ENCODE measurements around the gene GNPDA1. TPM values are rescaled to one million over a fixed set of nuclear protein-coding genes. Genes with fewer than 3 reads are reported as not detected.
A peak's percentile ranks its signal among the peaks of the same experiment; 100 is the strongest.

Gene GNPDA1
- total and polyA plus RNA-seq, 9 of the 15 experiments (the other 6 are each of a cell fraction or from before 2014, with no cell fraction given) = 14.1 to 145 (median 52.2) TPM

DNA sequence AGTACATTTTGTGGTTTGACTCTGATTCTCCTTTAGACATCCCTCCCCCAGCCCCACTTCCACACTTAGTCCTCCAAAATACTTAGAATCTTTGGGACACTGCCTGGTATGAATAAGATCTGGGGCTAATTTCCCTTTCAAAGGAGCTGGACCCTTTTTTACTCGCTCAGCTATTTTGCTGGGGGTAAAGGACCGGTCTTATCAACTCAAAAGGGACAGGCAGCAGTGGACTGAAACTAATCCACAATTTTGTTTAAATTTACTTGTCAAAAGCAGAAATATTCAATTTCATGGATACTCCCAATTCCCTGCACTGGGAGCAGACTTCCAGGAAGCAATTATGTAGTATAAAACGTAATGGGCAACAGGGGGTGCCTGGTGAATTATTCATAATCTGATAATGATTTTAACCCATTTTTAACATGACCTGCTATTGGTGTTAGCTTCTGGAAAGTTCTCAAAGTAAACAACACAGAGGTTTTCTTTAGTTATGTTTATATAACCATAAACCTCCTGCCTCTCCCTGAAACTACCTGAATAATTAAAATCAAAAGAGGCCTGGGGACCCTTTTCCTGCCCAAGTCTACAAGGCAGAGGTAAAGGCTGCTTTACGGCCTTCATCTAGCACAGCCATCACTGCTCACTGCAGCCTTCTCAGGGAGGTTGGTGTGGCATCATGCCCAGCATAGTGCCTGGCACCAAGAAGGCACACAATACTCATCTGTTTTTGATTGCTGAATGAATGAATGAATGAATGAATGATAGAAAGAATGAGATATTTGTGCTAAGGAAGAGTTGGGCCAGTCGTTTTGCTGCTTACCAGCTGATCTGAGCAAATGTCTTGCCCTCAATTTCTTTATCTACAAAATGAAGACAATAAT is 44.2 kb upstream of the GNPDA1 start:
- no peaks in the 10 kb centered on the region for H3K4me1 ChIP-seq (replicated peaks in 1 of 2; ENCODE audit: control insufficient read depth in 2 of 2, insufficient read depth in 2 of 2, low read length in 2 of 2)
- no peaks in the 10 kb centered on the region for H3K9me3 ChIP-seq (replicated peaks; ENCODE audit: control insufficient read depth, insufficient read depth, low read depth, low read length)
- BruUV-seq (replicated peaks) = no TSS peak
- peaks cover 4 to 5% of the 10 kb centered on the region in 2 experiments; a peak in 2 of 5 replicates for H3K27me3 ChIP-seq (ENCODE audit: control insufficient read depth in 2 of 2, insufficient read depth in 2 of 2, low read length in 2 of 2)
- intact Hi-C loops (cut with micrococcal nuclease) = no loop called here
- ATAC-seq (no peak), FAIRE-seq (no peak), DNase-seq (ENCODE audit: extremely low read depth in 1 of 4, low spot score in 3 of 4) (no peak)
- no peak overlapping the region for H3K27ac ChIP-seq (ENCODE audit: extremely low read depth, low read depth, low read length)
- H2AFZ ChIP-seq (ENCODE audit: low read depth, low read length) = no peak overlapping the region
- no peaks in the 10 kb centered on the region for H3K79me2 ChIP-seq (ENCODE audit: control insufficient read depth, insufficient read depth, low read length)
- ChIA-PET CTCF (ENCODE audit: low intra/inter-chr PET ratio) (interaction anchor here (0.6 kb wide), 1 partner anchor 45 kb away, joined by 3 read pairs; the partner anchor contains the start of gene GNPDA1), POLR2A (no interaction called here)
- no peaks in the 10 kb centered on the region for H3K9me1 ChIP-seq (ENCODE audit: control insufficient read depth, insufficient read depth, low read length)
- no peak overlapping the region for H3K4me2 ChIP-seq (ENCODE audit: insufficient read depth, low read length)
- no peak for TF ChIP-seq NCOR1 (IDR thresholded peaks at IDR 0.05)
- TF ChIP-seq KLF13 (tag; IDR thresholded peaks at IDR 0.05; ENCODE audit: borderline replicate concordance, low read depth) = no peak
- no peak for TF ChIP-seq BCOR (IDR thresholded peaks at IDR 0.05)
- peak; percentile 80 for TF ChIP-seq ZNF24 (IDR thresholded peaks at IDR 0.05)
- no peak for TF ChIP-seq EGR1 (conservative IDR thresholded peaks at IDR 0.05)
- TF ChIP-seq ZNF224 (CRISPR knock-in tag; IDR thresholded peaks at IDR 0.05) = no peak
- TF ChIP-seq ZNF311 (CRISPR knock-in tag; IDR thresholded peaks at IDR 0.05) = no peak
- TF ChIP-seq, protein P1, sequence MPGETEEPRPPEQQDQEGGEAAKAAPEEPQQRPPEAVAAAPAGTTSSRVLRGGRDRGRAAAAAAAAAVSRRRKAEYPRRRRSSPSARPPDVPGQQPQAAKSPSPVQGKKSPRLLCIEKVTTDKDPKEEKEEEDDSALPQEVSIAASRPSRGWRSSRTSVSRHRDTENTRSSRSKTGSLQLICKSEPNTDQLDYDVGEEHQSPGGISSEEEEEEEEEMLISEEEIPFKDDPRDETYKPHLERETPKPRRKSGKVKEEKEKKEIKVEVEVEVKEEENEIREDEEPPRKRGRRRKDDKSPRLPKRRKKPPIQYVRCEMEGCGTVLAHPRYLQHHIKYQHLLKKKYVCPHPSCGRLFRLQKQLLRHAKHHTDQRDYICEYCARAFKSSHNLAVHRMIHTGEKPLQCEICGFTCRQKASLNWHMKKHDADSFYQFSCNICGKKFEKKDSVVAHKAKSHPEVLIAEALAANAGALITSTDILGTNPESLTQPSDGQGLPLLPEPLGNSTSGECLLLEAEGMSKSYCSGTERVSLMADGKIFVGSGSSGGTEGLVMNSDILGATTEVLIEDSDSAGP (CRISPR knock-in tag; IDR thresholded peaks at IDR 0.05) = no peak
- no peak overlapping the region for H3K9ac ChIP-seq (ENCODE audit: insufficient read depth in 1 of 2, low read depth in 2 of 2, low read length in 2 of 2)
- no peaks in the 10 kb centered on the region for H4K20me1 ChIP-seq (replicated peaks; ENCODE audit: control insufficient read depth, insufficient read depth, low read length)
- no peaks in the 10 kb centered on the region for H3K36me3 ChIP-seq (ENCODE audit: control insufficient read depth, insufficient read depth, low read length)
- whole genome bisulfite sequencing (ENCODE audit: insufficient coverage, low coverage, missing lambda C conversion rate) = 28% methylated on average over 5 of the region's 5 CpGs
- H3K4me3 ChIP-seq = no peak overlapping the region
- in situ Hi-C loops (cut with MboI) = no loop called here
